ENCODE data around the gene ELMO3. TPM values are rescaled to one million over a fixed set of nuclear protein-coding genes. Genes with fewer than 3 reads are reported as not detected.

ELMO3 gene
- total RNA-seq, 1 donor from 2014 or later: 17.5 TPM

DNA sequence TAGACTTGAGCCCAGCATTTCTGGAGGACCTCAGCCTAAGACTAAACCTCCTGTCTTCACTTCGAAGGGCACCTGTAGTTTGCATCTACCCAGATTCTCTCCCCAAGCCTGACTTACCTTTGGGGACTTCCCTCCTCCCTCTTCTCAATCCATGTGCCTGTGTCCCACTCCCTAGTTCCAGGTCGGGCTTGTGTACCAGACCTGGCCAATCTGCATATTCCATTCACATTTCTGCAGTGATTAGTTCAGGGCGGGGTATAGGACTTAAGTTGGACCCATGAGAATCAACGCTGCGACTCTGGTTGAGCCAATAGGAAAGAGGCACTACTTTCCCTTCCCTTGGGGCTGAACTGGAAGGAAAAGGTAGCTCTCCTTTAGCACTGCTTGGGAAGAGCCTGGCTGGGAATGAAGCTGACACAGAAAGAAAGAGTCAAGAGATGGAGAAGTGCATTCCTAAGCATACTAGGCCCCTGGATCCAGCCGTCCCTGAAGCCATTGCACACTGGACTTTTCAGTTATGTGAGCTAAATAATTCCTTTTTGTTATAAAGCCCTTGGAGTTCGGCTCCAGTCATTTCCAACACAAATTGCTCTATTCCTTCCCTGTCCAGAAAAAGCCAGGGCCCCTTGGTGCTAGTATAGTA, 41.7 kb upstream of the ELMO3 start:
- intact Hi-C loops (cut with DNase I): loop anchor here (10.0 kb wide), 1 partner anchor 182 kb away; no protein-coding TSS in a partner anchor
- DNase-seq (no peak), ATAC-seq (no peak)
- H3K27ac ChIP-seq: no peak overlapping the region
- no peaks in the 10 kb centered on the region for H3K9me3 ChIP-seq
- H3K36me3 ChIP-seq: no peaks in the 10 kb centered on the region
- H3K4me3 ChIP-seq: no peak overlapping the region
- no peak for TF ChIP-seq CTCF (IDR thresholded peaks at IDR 0.05)
- H3K27me3 ChIP-seq: no peaks in the 10 kb centered on the region
- H3K4me1 ChIP-seq: peaks cover 18% of the 10 kb centered on the region

DNA sequence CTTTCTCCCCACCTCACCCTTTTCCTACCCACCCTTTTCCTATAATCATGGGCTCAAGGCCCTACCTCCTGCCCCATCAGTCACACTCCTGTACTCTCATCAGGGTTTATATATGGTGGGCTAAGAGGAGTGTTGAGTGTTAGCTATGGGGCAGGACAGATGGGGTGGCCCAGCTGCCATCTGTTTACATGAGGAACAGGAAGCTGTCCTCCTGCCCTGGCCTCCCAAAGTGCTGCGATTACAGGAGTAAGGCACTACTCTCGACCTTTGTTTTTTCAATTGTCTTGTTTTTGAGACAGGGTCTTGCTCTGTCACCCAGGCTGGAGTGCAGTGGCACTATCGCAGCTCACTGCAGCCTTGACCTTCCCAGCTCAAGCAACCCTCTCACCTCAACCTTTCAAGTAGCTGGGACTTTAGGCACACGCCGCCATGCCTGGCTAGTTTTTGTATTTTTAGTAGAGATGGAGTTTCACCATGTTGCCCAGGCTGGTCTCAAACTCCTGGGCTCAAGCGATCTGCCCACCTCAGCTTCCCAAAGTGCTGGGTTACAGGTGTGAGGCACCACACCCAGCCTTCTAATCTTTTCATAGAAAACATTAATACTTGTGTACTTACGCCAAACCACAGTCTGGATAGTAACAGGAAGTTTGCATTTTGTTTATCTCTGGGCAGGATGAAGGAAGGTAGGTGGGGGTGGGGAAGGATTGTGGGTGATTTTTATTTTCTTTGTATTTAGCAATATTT, 40.9 kb upstream of the ELMO3 start:
- no peak overlapping the region for H3K27ac ChIP-seq
- DNase-seq: no peak
- TF ChIP-seq CTCF (IDR thresholded peaks at IDR 0.05): no peak
- H3K4me1 ChIP-seq: peaks cover 26% of the 10 kb centered on the region
- peaks cover 4% of the 10 kb centered on the region for H3K27me3 ChIP-seq
- H3K36me3 ChIP-seq: no peaks in the 10 kb centered on the region
- ATAC-seq: no peak
- intact Hi-C loops (cut with DNase I): loop anchor here (10.0 kb wide), 1 partner anchor 183 kb away; no protein-coding TSS in a partner anchor
- H3K9me3 ChIP-seq: no peaks in the 10 kb centered on the region
- no peak overlapping the region for H3K4me3 ChIP-seq

- H3K9me3 ChIP-seq: no peaks in the 10 kb centered on the region
- ATAC-seq (peak; percentile 6), DNase-seq (peak; percentile 83)
- no peak for TF ChIP-seq CTCF (IDR thresholded peaks at IDR 0.05)
- H3K4me3 ChIP-seq: peak overlapping the region; percentile 87
- intact Hi-C loops (cut with DNase I): loop anchor here (10.0 kb wide), 1 partner anchor 184 kb away; no protein-coding TSS in a partner anchor
- H3K27ac ChIP-seq: peak overlapping the region; percentile 74
- peaks cover 34% of the 10 kb centered on the region for H3K4me1 ChIP-seq
- H3K36me3 ChIP-seq: no peaks in the 10 kb centered on the region
- peaks cover 10% of the 10 kb centered on the region for H3K27me3 ChIP-seq
Measured at GRCh38 chr16:67158637-67159600, 40.0 kb upstream of the ELMO3 start.

DNA sequence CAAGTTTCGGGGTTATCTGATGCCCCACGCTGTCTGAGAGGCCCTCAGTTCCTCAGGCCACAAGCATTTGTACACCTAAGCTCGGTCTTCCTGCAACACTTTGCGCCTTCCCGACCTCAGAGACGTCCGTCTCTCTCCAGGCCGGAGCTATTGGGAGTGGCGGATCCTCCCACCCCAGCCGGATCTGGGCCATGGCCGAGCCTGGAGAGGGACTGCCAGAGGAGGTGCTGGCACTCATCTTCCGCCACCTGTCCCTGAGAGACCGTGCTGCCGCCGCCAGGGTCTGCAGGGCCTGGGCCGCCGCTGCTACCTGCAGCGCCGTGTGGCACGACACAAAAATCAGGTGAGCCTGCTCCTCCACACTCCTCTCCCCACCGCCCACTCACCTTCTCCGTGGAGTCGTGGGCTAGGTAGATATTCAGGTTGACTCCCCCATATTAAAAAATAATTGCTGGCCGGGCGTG, 37.3 kb upstream of the ELMO3 start:
- ATAC-seq (no peak), DNase-seq (no peak)
- peaks cover 47% of the 10 kb centered on the region for H3K4me1 ChIP-seq
- TF ChIP-seq CTCF (IDR thresholded peaks at IDR 0.05): no peak
- H3K27me3 ChIP-seq: peaks cover 18% of the 10 kb centered on the region
- H3K4me3 ChIP-seq: peak overlapping the region; percentile 87
- no peak overlapping the region for H3K27ac ChIP-seq
- intact Hi-C loops (cut with DNase I): no loop called here
- no peaks in the 10 kb centered on the region for H3K9me3 ChIP-seq
- H3K36me3 ChIP-seq: no peaks in the 10 kb centered on the region

DNA sequence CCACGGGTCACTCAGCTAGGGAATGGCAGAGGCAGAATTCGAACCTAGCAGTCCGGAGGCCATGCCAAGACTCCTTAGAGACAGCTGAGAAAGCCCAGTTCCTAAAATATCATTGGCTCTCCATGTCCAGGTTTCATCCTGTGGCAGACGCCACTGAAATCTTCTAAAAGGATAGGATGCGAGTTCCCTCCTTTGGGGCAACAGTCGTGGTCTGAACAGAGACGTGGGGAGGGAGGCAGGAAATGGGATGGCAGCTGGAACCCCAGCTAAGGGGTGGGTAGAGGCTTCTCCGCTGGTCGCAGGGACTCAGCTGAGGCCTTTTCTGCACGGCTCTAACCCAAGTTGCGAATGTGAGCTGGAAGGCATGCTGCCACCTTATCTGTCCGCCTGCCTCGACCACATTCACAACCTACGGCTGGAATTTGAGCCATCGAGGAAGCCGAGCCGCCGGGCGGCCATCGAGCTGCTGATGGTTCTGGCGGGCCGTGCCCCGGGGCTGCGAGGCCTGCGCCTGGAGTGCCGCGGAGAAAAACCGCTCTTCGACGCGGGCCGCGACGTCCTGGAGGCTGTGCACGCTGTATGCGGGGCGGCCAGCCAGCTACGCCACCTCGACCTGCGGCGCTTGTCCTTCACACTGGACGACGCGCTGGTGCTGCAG, 36.3 kb upstream of the ELMO3 start:
- peaks cover 47% of the 10 kb centered on the region for H3K4me1 ChIP-seq
- no peaks in the 10 kb centered on the region for H3K9me3 ChIP-seq
- DNase-seq: no peak
- peaks cover 18% of the 10 kb centered on the region for H3K27me3 ChIP-seq
- no peak overlapping the region for H3K27ac ChIP-seq
- peak overlapping the region; percentile 46 for H3K4me3 ChIP-seq
- no peak for TF ChIP-seq CTCF (IDR thresholded peaks at IDR 0.05)
- no peak for ATAC-seq
- H3K36me3 ChIP-seq: no peaks in the 10 kb centered on the region
- intact Hi-C loops (cut with DNase I): no loop called here

Measured in upper lobe of right lung (tissue), 1 donor.